Activated CD8-positive, alpha-beta memory T cell treated with anti-CD3 and anti-CD28 coated beads for 24 hours (primary cell): ENCODE data around the gene NBDY.
"Not testable (repeated sequence)": the region's sequence is repeated elsewhere in the genome, so short reads cannot be mapped to it uniquely, and the experiment has no call there.

Experiments
- DNase-seq: peaks from one replicate; pipeline ENCODE4 v3.0.0-alpha.2; 2020

NBDY gene

GRCh38 chrX:56729152-56729850, at the start of gene NBDY:
Gene NBDY (plus strand): TSS chrX:56729243. CDS start chrX:56729354, 111 bp downstream.
- DNase-seq = peak; percentile 75

- DNase-seq = not testable (repeated sequence)
These were observed 24.5 kb upstream of the NBDY start for GRCh38 chrX:56704530-56704929.

GRCh38 chrX:56726605-56727004, 2.4 kb upstream of the NBDY start:
- DNase-seq = no peak

- no peak for DNase-seq
These were observed 1.5 kb upstream of the NBDY start for GRCh38 chrX:56727531-56727930.

GRCh38 chrX:56728321-56728720, 722 bp upstream of the NBDY start:
- DNase-seq = no peak

- DNase-seq = no peak
These were observed 291 bp upstream of the NBDY start for GRCh38 chrX:56728752-56729151.

- DNase-seq = peak; percentile 72
These were observed 4.5 kb downstream of the NBDY start for GRCh38 chrX:56733459-56734046.

- DNase-seq = no peak
These were observed 7.2 kb downstream of the NBDY start for GRCh38 chrX:56736219-56736618.

- no peak for DNase-seq
These were observed 9.6 kb downstream of the NBDY start for GRCh38 chrX:56738670-56739069.

- no peak for DNase-seq
These were observed 16.0 kb downstream of the NBDY start for GRCh38 chrX:56744996-56745395.

GRCh38 chrX:56746996-56747395, 18.0 kb downstream of the NBDY start:
- no peak for DNase-seq

GRCh38 chrX:56751071-56751470, 22.0 kb downstream of the NBDY start:
- no peak for DNase-seq

GRCh38 chrX:56757327-56757726, 28.3 kb downstream of the NBDY start:
- no peak for DNase-seq

- no peak for DNase-seq
These were observed 29.4 kb downstream of the NBDY start for GRCh38 chrX:56758456-56758855.

GRCh38 chrX:56759736-56760409, 30.8 kb downstream of the NBDY start:
- no peak for DNase-seq

GRCh38 chrX:56760410-56761124, 31.5 kb downstream of the NBDY start:
- DNase-seq = not testable (repeated sequence)

- DNase-seq = peak; percentile 57
These were observed 32.1 kb downstream of the NBDY start for GRCh38 chrX:56761167-56761566.

- DNase-seq = peak; percentile 54
These were observed 33.2 kb downstream of the NBDY start for GRCh38 chrX:56762220-56762619.

GRCh38 chrX:56762707-56763555, 33.9 kb downstream of the NBDY start:
- peak; percentile 64 for DNase-seq

GRCh38 chrX:56763556-56764152, 34.6 kb downstream of the NBDY start:
- peak; percentile 84 for DNase-seq

GRCh38 chrX:56764153-56764974, 35.3 kb downstream of the NBDY start:
- peak; percentile 90 for DNase-seq
